Astrocyte of the cerebellum (primary cell): ENCODE measurements around the gene MEX3C.

Experiments
- DNase-seq: peaks from one replicate; pipeline ENCODE4 v3.0.0-alpha.2; 2011; ENCODE audit warnings: low read depth
- H3K4me3 ChIP-seq: 2 replicates; pipeline ENCODE4 v1.5.1; 2011; ENCODE audit warnings: mild to moderate bottlenecking, low read depth, low read length, moderate library complexity
- in situ Hi-C: cut with HindIII; loops from 2 replicates; pipeline ENCODE4 v1.10.0; 2017; ENCODE audit warnings: low sequenced_read_pairs
- TF ChIP-seq, protein P1 (sequence below): IDR thresholded peaks from 2 replicates; pipeline ENCODE4 v1.5.1; 2012; ENCODE audit warnings: low read length, low read depth, moderate library complexity, mild to moderate bottlenecking; ENCODE audit errors: missing control alignments

The MEX3C gene

DNA sequence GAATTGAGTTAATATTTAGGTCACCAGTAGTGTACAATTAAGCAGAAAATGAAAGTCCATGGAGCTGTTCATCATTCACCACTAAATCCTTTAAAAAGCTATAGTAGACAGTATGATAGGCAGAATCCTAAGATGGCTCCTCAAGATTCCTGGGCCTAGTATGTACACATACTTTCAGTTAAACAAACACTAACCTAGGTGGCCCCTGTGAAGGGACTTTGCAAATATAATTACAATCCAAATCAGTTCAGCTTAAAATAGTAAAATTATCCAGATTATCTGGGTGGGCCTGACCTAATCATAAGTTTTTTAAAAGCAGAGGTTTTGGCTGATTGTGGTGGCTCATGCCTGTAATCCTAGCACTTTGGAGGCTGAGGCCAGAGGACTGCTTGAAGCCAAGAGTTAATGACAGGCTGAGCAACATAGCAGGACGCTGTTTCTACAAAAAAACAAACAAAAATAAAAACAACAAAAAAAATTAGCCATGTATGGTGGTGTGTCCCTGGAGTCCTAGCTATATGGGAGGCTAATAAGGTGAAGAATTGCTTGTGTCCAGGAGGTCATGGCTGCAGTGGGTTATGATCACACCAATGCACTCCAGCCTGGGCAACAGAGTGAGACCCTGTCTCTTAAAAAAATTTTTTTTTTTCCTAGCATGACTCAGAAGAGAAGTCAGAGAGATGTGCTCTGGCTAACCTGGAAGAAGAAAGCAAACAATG is 13.9 kb downstream of the MEX3C start:
- TF ChIP-seq, protein P1, sequence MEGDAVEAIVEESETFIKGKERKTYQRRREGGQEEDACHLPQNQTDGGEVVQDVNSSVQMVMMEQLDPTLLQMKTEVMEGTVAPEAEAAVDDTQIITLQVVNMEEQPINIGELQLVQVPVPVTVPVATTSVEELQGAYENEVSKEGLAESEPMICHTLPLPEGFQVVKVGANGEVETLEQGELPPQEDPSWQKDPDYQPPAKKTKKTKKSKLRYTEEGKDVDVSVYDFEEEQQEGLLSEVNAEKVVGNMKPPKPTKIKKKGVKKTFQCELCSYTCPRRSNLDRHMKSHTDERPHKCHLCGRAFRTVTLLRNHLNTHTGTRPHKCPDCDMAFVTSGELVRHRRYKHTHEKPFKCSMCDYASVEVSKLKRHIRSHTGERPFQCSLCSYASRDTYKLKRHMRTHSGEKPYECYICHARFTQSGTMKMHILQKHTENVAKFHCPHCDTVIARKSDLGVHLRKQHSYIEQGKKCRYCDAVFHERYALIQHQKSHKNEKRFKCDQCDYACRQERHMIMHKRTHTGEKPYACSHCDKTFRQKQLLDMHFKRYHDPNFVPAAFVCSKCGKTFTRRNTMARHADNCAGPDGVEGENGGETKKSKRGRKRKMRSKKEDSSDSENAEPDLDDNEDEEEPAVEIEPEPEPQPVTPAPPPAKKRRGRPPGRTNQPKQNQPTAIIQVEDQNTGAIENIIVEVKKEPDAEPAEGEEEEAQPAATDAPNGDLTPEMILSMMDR: no peak
- DNase-seq: no peak
- no peak overlapping the region for H3K4me3 ChIP-seq
- in situ Hi-C loops: no loop called here

DNA sequence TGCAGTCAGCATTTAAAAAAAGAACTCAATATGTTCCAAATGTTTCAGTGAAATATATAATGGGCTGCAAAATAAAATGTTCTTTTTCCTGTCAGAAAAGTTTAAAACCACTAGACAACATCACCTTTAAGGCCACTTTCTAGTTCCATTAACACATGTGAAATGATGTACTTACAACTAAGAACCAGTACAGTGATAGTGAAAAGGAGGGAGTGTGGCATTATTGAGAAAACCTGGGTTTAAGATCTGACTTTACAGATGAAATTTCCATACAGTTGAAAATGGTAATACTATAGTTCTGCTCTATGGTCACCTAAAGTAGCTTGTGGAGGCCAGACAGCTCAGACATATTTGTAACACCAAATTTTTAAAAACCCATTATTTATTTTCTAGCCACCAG is 14.7 kb downstream of the MEX3C start:
- no peak overlapping the region for H3K4me3 ChIP-seq
- DNase-seq: no peak
- in situ Hi-C loops: no loop called here
- TF ChIP-seq, protein P1: no peak

DNA sequence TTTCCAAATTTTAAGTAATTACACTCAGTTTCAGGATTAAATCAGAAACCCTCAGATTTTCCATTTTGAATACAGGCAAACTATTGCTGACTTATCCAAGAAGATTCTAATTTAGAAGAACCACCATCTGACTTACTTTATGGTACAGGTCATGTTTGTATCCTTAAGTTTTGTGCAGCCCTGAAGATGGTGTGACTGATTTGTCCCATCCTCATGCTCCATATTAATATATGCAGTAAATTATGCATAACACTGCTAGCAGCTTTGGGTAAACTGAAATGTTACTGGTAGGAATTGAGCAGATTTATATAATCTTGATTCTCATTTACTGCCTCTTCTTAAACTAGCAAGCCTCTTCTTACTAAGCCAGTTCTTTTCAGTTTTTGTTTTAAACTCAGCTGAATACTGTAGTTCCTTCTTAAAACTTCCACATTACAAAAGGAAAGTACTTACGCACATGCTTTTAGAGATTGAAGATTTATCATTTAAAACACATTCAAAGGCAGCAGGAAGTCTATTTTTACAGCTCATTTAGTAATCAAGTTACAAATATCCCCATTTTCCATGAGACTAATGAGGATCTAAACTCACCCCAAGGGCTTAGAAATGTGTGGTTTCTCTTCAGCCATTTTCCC is 25.7 kb downstream of the MEX3C start:
- no peak for DNase-seq
- no peak overlapping the region for H3K4me3 ChIP-seq
- TF ChIP-seq, protein P1: no peak
- in situ Hi-C loops: no loop called here

DNA sequence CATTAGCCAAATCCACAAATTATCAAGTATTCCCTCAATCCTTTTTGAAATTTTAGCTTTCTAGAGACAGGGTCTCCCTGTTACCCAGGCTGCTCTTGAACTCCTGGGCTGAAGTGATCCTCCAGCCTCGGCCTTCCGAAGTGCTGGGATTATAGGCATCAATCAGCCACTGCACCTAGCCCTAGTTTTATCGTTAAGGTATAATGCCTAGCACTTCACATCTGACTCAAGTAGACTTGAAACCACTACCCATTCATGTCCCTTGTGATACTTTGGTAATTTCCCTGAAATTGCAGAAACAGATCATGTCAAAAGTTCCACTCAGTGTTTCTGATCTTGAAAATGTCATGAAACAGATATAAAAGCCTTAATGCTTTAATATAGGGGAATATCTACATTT is 26.3 kb downstream of the MEX3C start:
- in situ Hi-C loops: no loop called here
- TF ChIP-seq, protein P1: no peak
- DNase-seq: no peak
- no peak overlapping the region for H3K4me3 ChIP-seq

DNA sequence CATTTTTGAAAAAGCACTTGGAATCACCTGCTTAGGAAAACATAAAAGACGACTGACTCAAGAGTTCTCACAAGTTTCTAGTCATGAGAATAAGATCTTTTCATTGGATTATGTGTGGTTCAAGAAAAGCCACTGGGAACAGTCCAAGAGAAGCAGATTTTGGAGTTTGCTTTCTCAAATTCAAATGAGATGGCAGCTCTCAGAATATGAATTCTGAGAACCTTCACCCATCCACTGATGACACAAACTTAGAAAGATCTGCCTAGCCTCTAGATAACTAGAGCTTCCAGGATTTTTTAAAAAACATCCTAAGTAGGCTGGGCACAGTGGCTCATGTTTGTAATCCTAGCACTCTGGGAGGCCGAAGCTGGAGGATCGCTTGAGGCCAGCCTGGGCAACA is 26.8 kb downstream of the MEX3C start:
- TF ChIP-seq, protein P1: no peak
- no peak for DNase-seq
- in situ Hi-C loops: no loop called here
- no peak overlapping the region for H3K4me3 ChIP-seq

DNA sequence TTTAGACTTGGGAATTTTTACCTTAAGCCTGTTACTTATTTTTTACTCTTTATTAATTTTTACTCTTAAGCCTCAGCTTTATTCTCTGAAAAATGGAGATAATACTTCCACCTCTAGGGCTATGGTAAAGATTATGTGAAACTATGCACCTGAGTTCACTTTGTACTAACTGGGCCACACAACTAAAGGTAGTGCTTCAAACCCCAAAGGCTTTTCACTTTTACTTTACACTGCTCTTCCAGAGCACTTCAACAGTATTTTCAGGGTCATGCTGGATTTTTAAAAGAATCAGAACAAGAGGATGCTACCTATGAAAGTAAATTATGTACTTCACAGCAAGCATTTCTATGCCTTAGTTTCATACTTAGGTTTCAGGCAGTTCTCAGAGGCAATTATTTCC is 27.8 kb downstream of the MEX3C start:
- TF ChIP-seq, protein P1: no peak
- no peak for DNase-seq
- in situ Hi-C loops: no loop called here
- H3K4me3 ChIP-seq: no peak overlapping the region
